Spinal cord (tissue), 10 donors: ENCODE data around the gene GPR173. TPM values are rescaled to one million over a fixed set of nuclear protein-coding genes. Genes with fewer than 3 reads are reported as not detected.

Experiments
- DNase-seq, 6 donors: peaks; one replicate each; pipeline versions ENCODE4 v3.0.0 to v3.0.0-alpha.2; 2013 to 2015; ENCODE audit warnings: low spot score in 6 of 6, low read depth in 4 of 6
- H3K27ac ChIP-seq: one replicate; pipeline ENCODE4 v1.5.1; 2013; ENCODE audit warnings: low read depth, low read length, control low read depth
- H3K27me3 ChIP-seq: one replicate; pipeline ENCODE4 v1.6.1; 2013; ENCODE audit warnings: low read length; ENCODE audit not compliant: control insufficient read depth, insufficient read depth
- H3K36me3 ChIP-seq: one replicate; pipeline ENCODE4 v1.6.1; 2013; ENCODE audit warnings: low read length; ENCODE audit not compliant: control insufficient read depth, insufficient read depth
- H3K4me1 ChIP-seq: one replicate; pipeline ENCODE4 v1.6.1; 2013; ENCODE audit warnings: low read length; ENCODE audit not compliant: control insufficient read depth, insufficient read depth
- H3K4me3 ChIP-seq: one replicate; pipeline ENCODE4 v1.5.1; 2013; ENCODE audit warnings: low read depth, low read length, control low read depth
- H3K9me3 ChIP-seq: one replicate; pipeline ENCODE4 v1.6.1; 2013; ENCODE audit warnings: low read length; ENCODE audit not compliant: control insufficient read depth, insufficient read depth
- WGBS: methylation state at CpG from one replicate; pipeline ENCODE4 v1.1.5; 2013; ENCODE audit warnings: missing lambda C conversion rate; ENCODE audit not compliant: insufficient coverage; 5-methylcytosine and 5-hydroxymethylcytosine counted together
- polyA plus RNA-seq, 2 donors: library from polyadenylated mRNA; unstranded; fragments of 120-200 nt; gene quantifications; one replicate each; pipeline ENCODE4 v1.2.1, GENCODE V29; 2013; ENCODE audit not compliant: insufficient read length in 2 of 2
- total RNA-seq, 2 donors: library from RNA; depleted of rRNA in 1 of 2; stranded (reverse); fragments of 120-200 nt in 1 of 2; fragments of >200 nt in 1 of 2; gene quantifications; one replicate each; pipeline versions ENCODE4 v1.2.3 to v1.2.4, GENCODE V29; 2013 to 2014
- donor health status: healthy.

The GPR173 gene
- total and polyA plus RNA-seq, 4 donors = 12.5 to 45.4 (median 25.1) TPM

GRCh38 chrX:53055244-53055849, 6.8 kb downstream of the GPR173 start:
- Histone ChIP-seq H3K27ac (no peak overlapping the region), H3K4me1 (peaks cover 11% of the 10 kb centered on the region), H3K36me3 (peaks cover 3% of the 10 kb centered on the region), H3K27me3 (peaks cover 10% of the 10 kb centered on the region), H3K4me3 (no peak overlapping the region), H3K9me3 (no peaks in the 10 kb centered on the region)
- WGBS = 77% methylated on average over 6 of the region's 6 CpGs
- DNase-seq = no peak

DNA sequence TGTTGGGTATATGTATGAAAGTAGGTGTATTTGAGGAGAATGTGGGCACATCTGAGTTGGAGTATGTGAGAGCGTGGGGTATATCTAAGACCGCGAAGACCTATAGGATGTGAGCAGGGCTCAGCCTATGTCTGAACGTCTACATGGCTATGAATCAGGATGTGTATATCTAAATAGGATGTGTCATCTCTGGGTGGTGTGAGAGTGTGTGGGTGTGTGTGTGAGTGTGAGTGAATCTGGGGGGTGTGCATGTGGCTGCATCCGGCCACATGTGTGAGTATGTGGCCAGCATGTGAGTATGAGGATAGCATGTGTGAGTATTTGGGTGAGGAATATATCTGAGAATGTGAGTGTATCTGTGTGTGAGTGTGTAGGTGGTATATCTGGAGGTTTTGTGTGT, 7.7 kb downstream of the GPR173 start:
- H3K4me1 ChIP-seq = peaks cover 2% of the 10 kb centered on the region
- no peaks in the 10 kb centered on the region for H3K9me3 ChIP-seq
- H3K27ac ChIP-seq = no peak overlapping the region
- peaks cover 3% of the 10 kb centered on the region for H3K36me3 ChIP-seq
- DNase-seq = no peak
- 83% methylated on average over 5 of the region's 5 CpGs for WGBS
- H3K4me3 ChIP-seq = no peak overlapping the region
- H3K27me3 ChIP-seq = peaks cover 10% of the 10 kb centered on the region

DNA sequence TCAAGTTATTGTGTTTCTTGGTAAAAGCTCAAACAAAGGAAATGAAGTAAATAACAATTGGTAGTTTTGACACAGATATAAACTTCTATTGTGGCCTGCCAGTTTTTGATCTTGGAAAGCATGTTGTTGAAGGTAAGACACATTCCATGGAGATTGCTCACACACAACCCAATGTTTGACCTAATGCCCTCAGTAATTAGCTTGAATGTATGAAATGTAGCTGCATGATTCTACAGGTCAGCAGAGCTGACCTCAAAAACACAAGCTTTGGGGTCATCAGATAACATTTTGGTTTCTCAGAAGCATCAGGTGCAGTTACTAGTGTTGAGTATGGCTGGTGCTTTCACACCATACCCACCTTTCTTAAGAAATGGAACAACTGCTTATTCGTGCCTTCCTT, 16.5 kb downstream of the GPR173 start:
- Histone ChIP-seq H3K36me3 (no peaks in the 10 kb centered on the region), H3K4me1 (no peaks in the 10 kb centered on the region), H3K9me3 (no peaks in the 10 kb centered on the region), H3K4me3 (no peak overlapping the region), H3K27ac (no peak overlapping the region), H3K27me3 (peaks cover 13% of the 10 kb centered on the region)
- DNase-seq = no peak
- WGBS = 50% methylated on average over 1 of the region's 1 CpG

DNA sequence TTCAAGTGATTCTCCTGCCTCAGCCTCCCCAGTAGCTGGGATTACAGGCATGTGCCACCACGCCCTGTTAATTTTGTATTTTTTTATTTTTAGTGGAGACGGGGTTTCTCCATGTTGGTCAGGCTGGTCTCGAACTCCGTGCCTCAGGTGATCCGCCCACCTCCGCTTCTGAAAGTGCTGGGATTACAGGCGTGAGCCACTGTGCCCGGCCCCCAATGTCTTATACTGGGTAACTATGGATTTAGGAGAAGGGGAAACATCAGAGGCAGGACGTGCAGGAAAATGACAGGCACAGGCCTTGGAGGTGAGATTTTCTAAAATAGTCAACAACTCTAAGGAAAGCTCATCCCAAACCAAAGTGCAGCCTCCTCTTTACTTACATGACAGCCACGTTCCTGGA, 22.5 kb downstream of the GPR173 start:
- Histone ChIP-seq H3K27me3 (peaks cover 15% of the 10 kb centered on the region), H3K4me3 (no peak overlapping the region), H3K27ac (no peak overlapping the region), H3K4me1 (peaks cover 14% of the 10 kb centered on the region), H3K9me3 (no peaks in the 10 kb centered on the region), H3K36me3 (no peaks in the 10 kb centered on the region)
- no peak for DNase-seq
- WGBS = 81% methylated on average over 6 of the region's 10 CpGs

DNA sequence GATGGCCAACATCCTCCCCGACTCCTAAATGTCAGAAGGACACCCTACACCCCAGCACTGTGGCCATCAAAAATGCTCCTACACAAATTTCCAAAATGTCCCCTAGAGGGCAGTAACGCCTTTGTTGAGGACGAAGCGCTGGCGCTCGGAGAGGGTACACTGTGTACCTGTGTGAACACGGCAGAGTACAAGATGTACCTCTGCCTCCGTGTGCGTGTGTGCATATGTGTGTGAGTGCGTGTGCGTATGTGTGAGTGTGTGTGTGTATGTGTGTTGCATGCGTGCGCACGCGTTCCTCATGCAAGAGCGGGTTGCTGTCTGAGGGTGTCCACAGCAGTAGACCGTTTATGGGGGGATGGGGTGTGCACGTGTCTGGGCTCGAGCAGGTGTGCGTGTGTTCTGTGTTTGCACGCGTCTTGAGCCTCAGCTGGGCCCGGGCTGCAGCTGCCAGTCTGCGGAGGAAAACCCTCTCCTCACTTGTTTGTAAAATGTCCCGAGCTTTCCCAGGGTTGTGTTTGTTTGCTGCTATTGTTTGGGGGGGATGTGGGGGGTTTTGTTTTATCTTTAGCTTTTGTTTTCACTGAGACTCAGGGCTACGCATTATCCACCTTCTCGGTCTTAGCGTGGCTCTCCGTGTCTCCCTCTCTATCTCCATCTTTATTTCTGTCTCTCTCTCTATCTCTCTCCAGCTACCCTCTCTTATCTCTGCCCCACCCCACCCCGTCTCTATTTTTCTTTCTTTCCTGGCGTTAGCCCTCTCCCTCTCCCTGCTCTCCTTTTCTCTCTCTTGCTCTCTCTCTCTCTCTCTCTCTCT, 23.2 kb downstream of the GPR173 start:
- H3K27ac ChIP-seq = no peak overlapping the region
- 12% methylated on average over 29 of the region's 31 CpGs for WGBS
- H3K4me3 ChIP-seq = peak overlapping the region; percentile 49

GRCh38 chrX:53072418-53073114, 24.0 kb downstream of the GPR173 start:
- H3K27me3 ChIP-seq = peaks cover 15% of the 10 kb centered on the region
- H3K4me1 ChIP-seq = peaks cover 14% of the 10 kb centered on the region
- WGBS = 75% methylated on average over 7 of the region's 9 CpGs
- no peak for DNase-seq
- H3K9me3 ChIP-seq = no peaks in the 10 kb centered on the region
- H3K27ac ChIP-seq = no peak overlapping the region
- peaks cover 9% of the 10 kb centered on the region for H3K36me3 ChIP-seq
- no peak overlapping the region for H3K4me3 ChIP-seq

More for the DNA sequence above, 23.2 kb downstream of the GPR173 start:
- H3K4me1 ChIP-seq = peaks cover 14% of the 10 kb centered on the region
- peaks cover 15% of the 10 kb centered on the region for H3K27me3 ChIP-seq
- peaks cover 2% of the 10 kb centered on the region for H3K36me3 ChIP-seq
- peak in 2 of 6 donors; percentile 88 to 89 for DNase-seq
- H3K9me3 ChIP-seq = no peaks in the 10 kb centered on the region

- Histone ChIP-seq H3K4me3 (no peak overlapping the region), H3K27me3 (peaks cover 15% of the 10 kb centered on the region), H3K4me1 (peaks cover 14% of the 10 kb centered on the region), H3K27ac (no peak overlapping the region), H3K36me3 (peaks cover 15% of the 10 kb centered on the region), H3K9me3 (no peaks in the 10 kb centered on the region)
- DNase-seq = no peak
- 47% methylated on average over 5 of the region's 6 CpGs for WGBS
Observed at GRCh38 chrX:53073115-53073586, 24.6 kb downstream of the GPR173 start.

DNA sequence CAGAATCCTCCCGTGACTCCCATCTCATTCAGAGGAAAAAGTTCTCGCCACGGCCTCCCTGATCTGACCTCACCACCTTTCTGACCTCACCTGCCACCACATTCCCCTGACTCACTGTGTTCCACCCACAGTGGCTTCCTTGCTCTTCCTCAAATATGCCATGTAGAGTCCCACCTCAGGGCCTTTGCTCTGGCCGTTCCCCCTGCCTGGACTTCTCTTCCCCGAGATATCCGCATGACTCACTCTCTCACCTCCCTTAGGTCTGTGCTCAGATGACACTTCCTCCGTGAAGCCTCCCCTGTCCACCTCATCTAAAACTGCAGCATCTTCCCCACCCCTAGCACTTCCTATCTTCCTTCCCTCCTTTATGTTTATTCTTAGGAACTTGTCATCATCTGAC, 26.4 kb downstream of the GPR173 start:
- WGBS = 82% methylated on average over 7 of the region's 7 CpGs
- peaks cover 15% of the 10 kb centered on the region for H3K27me3 ChIP-seq
- no peak overlapping the region for H3K4me3 ChIP-seq
- peaks cover 16% of the 10 kb centered on the region for H3K36me3 ChIP-seq
- no peak overlapping the region for H3K27ac ChIP-seq
- H3K4me1 ChIP-seq = peaks cover 14% of the 10 kb centered on the region
- DNase-seq = no peak
- no peaks in the 10 kb centered on the region for H3K9me3 ChIP-seq

GRCh38 chrX:53076671-53077070, 28.1 kb downstream of the GPR173 start:
- 93% methylated on average over 21 of the region's 21 CpGs for WGBS
- H3K27ac ChIP-seq = no peak overlapping the region
- peaks cover 16% of the 10 kb centered on the region for H3K36me3 ChIP-seq
- peaks cover 14% of the 10 kb centered on the region for H3K4me1 ChIP-seq
- no peak for DNase-seq
- no peaks in the 10 kb centered on the region for H3K9me3 ChIP-seq
- no peak overlapping the region for H3K4me3 ChIP-seq
- peaks cover 11% of the 10 kb centered on the region for H3K27me3 ChIP-seq
